A549 (cell line): ENCODE data around the gene BMP7. TPM values are rescaled to one million over a fixed set of nuclear protein-coding genes. Genes with fewer than 3 reads are reported as not detected.
"Not testable (repeated sequence)": the region's sequence is repeated elsewhere in the genome, so short reads cannot be mapped to it uniquely, and the experiment has no call there.

ENCODE experiments used
- ATAC-seq, 2 experiments: fragments of 200-7000 bp in 1 of 2; fragments of >200 bp in 1 of 2; cut with Nextera tagmentation in 1 of 2; cut with Tn5 transposase in 1 of 2; 3 replicates each; pipeline versions ENCODE4 v1.8.0 to v1.9.1; 2018 to 2020; ENCODE audit warnings: mild to moderate bottlenecking in 1 of 2, moderate library complexity in 1 of 2
- CTCF ChIA-PET: fragments of 300-600 bp; sonication (Branson Sonifier 250); formaldehyde crosslinking; extraction: SDS; loops from one replicate; lab custom pipeline; 2021; ENCODE audit warnings: antibody characterized with exemption, inconsistent platforms; lab: Yijun Ruan, JAX
- POLR2A ChIA-PET: fragments of 350-600 bp; formaldehyde crosslinking; extraction: SDS; loops from one replicate; lab custom pipeline; 2021; ENCODE audit warnings: antibody characterized with exemption, inconsistent platforms; lab: Yijun Ruan, JAX
- DNase-seq, 2 experiments: peaks; one replicate each; pipeline versions ENCODE4 v3.0.0 to v3.0.0-alpha.2; 2011 to 2016; ENCODE audit warnings: low read depth in 1 of 2, low spot score in 1 of 2
- FAIRE-seq: peaks from 2 replicates; lab custom pipeline; 2011; peaks lifted over from hg19 to GRCh38; lab: Jason Lieb, UNC
- H3K27ac ChIP-seq, 2 experiments: fragments of >200 bp; sonication (Bioruptor Twin); formaldehyde crosslinking; 3 replicates each; pipeline ENCODE4 v1.5.1; 2016 to 2017
- H3K4me1 ChIP-seq: fragments of >200 bp; sonication (Bioruptor Twin); formaldehyde crosslinking; 3 replicates; pipeline ENCODE4 v1.6.1; 2016
- H3K4me2 ChIP-seq: fragments of >200 bp; sonication (Bioruptor Twin); formaldehyde crosslinking; 3 replicates; pipeline ENCODE4 v1.6.1; 2016
- H3K4me3 ChIP-seq: fragments of >200 bp; sonication (Bioruptor Twin); formaldehyde crosslinking; 3 replicates; pipeline ENCODE4 v1.5.1; 2016
- H3K9me3 ChIP-seq: fragments of >200 bp; sonication (Bioruptor Twin); formaldehyde crosslinking; 3 replicates; pipeline ENCODE4 v1.6.1; 2016
- CEBPB ChIP-seq, 2 experiments: fragments of >200 bp in 1 of 2; sonication (Bioruptor Twin) in 1 of 2; formaldehyde crosslinking in 1 of 2; IDR thresholded peaks; 2 replicates each; pipeline ENCODE4 v1.6.1; 2012 to 2016
- E2F6 ChIP-seq: IDR thresholded peaks from 2 replicates; pipeline ENCODE4 v1.6.1; 2012; ENCODE audit warnings: low read depth, borderline replicate concordance
- EHF ChIP-seq: fragments of 250-450 bp; sonication (Bioruptor Pico); IDR thresholded peaks from 2 replicates; pipeline ENCODE4 v1.5.0; 2020; ENCODE audit warnings: mild to moderate bottlenecking
- EHMT2 ChIP-seq: fragments of 200-600 bp; sonication (generic); IDR thresholded peaks from 2 replicates; pipeline ENCODE4 v1.6.1; 2016; ENCODE audit warnings: antibody characterized with exemption, low read depth, mild to moderate bottlenecking, moderate library complexity
- EP300 ChIP-seq, 2 experiments: fragments of >200 bp; sonication (Bioruptor Twin); formaldehyde crosslinking; IDR thresholded peaks; 2 replicates in 1 of 2; 3 replicates in 1 of 2; pipeline ENCODE4 v1.6.1; 2016 to 2017
- FOXS1 ChIP-seq: fragments of 250-450 bp; sonication (Bioruptor Pico); IDR thresholded peaks from 2 replicates; pipeline ENCODE4 v1.5.0; 2020; ENCODE audit warnings: mild to moderate bottlenecking, moderate library complexity
- HEYL ChIP-seq: fragments of 250-450 bp; sonication (Bioruptor Pico); IDR thresholded peaks from 2 replicates; pipeline ENCODE4 v1.8.0; 2021; ENCODE audit warnings: mild to moderate bottlenecking, moderate library complexity
- HMGXB4 ChIP-seq: fragments of 250-450 bp; sonication (Bioruptor Pico); IDR thresholded peaks from 2 replicates; pipeline ENCODE4 v1.5.0; 2021; ENCODE audit warnings: mild to moderate bottlenecking, moderate library complexity, borderline replicate concordance
- HOXA7 ChIP-seq: fragments of 250-450 bp; sonication (Bioruptor Pico); IDR thresholded peaks from 2 replicates; pipeline ENCODE4 v1.5.0; 2020; ENCODE audit warnings: mild to moderate bottlenecking, moderate library complexity
- HOXB5 ChIP-seq: fragments of 250-450 bp; sonication (Bioruptor Pico); IDR thresholded peaks from 2 replicates; pipeline ENCODE4 v1.5.0; 2020; ENCODE audit warnings: mild to moderate bottlenecking, moderate library complexity
- JUN ChIP-seq, 2 experiments: fragments of >200 bp; sonication (Bioruptor Twin); formaldehyde crosslinking; IDR thresholded peaks; 2 replicates in 1 of 2; 3 replicates in 1 of 2; pipeline ENCODE4 v1.6.1; 2016 to 2017
- JUNB ChIP-seq: fragments of >200 bp; sonication (Bioruptor Twin); formaldehyde crosslinking; IDR thresholded peaks from 2 replicates; pipeline ENCODE4 v1.6.1; 2016
- KDM5A ChIP-seq: fragments of 200-600 bp; sonication (generic); IDR thresholded peaks from 2 replicates; pipeline ENCODE4 v1.6.1; 2016; ENCODE audit warnings: antibody characterized with exemption, mild to moderate bottlenecking
- MYC ChIP-seq: IDR thresholded peaks from 2 replicates; pipeline ENCODE4 v1.6.1; 2012; ENCODE audit warnings: mild to moderate bottlenecking, inconsistent platforms, low read length, improper control_type of control experiment, borderline replicate concordance
- NFE2L2 ChIP-seq: fragments of 150-350 bp; conservative IDR thresholded peaks from 2 replicates; pipeline ENCODE4 v1.6.1; 2014; ENCODE audit warnings: low read length
- PHF8 ChIP-seq: fragments of 200-600 bp; sonication (generic); IDR thresholded peaks from 2 replicates; pipeline ENCODE4 v1.6.1; 2016; ENCODE audit warnings: low read depth, mild to moderate bottlenecking, antibody characterized with exemption, moderate library complexity, borderline replicate concordance
- POLR2A ChIP-seq: IDR thresholded peaks from 2 replicates; pipeline ENCODE4 v1.6.1; 2012; ENCODE audit warnings: mild to moderate bottlenecking, low read length
- POLR2AphosphoS2 ChIP-seq: conservative IDR thresholded peaks from 2 replicates; pipeline ENCODE4 v1.6.1; 2012; ENCODE audit warnings: low read length, improper control_type of control experiment, inconsistent platforms
- RCOR1 ChIP-seq: fragments of 150-350 bp; IDR thresholded peaks from 2 replicates; pipeline ENCODE4 v1.6.1; 2014; ENCODE audit warnings: antibody characterized with exemption, low read length, low read depth
- RFX5 ChIP-seq: fragments of 450-650 bp; IDR thresholded peaks from 2 replicates; pipeline ENCODE4 v1.7.1; 2014; ENCODE audit warnings: antibody characterized with exemption, mild to moderate bottlenecking, moderate library complexity
- RNF2 ChIP-seq: fragments of 200-600 bp; sonication (generic); IDR thresholded peaks from 2 replicates; pipeline ENCODE4 v1.6.1; 2016; ENCODE audit warnings: low read depth, mild to moderate bottlenecking, antibody characterized with exemption, moderate library complexity, borderline replicate concordance
- SMC3 ChIP-seq: fragments of >200 bp; sonication (Bioruptor Twin); formaldehyde crosslinking; IDR thresholded peaks from 3 replicates; pipeline ENCODE4 v1.6.1; 2018; ENCODE audit warnings: inconsistent platforms
- TFCP2L1 ChIP-seq: fragments of 250-450 bp; sonication (Bioruptor Pico); IDR thresholded peaks from 2 replicates; pipeline ENCODE4 v1.5.0; 2021; ENCODE audit warnings: mild to moderate bottlenecking
- TP53 ChIP-seq: fragments of 250-450 bp; sonication (Bioruptor Pico); IDR thresholded peaks from 2 replicates; pipeline ENCODE4 v1.5.0; 2021; ENCODE audit warnings: mild to moderate bottlenecking, moderate library complexity
- ZC3H11A ChIP-seq: fragments of 450-650 bp; IDR thresholded peaks from 2 replicates; pipeline ENCODE4 v1.6.1; 2014; ENCODE audit warnings: antibody characterized with exemption, mild to moderate bottlenecking
- ZFP36 ChIP-seq: fragments of 450-650 bp; IDR thresholded peaks from 2 replicates; pipeline ENCODE4 v1.6.1; 2014; ENCODE audit warnings: borderline replicate concordance; ENCODE audit not compliant: partially characterized antibody
- ZSCAN20 ChIP-seq: fragments of 250-450 bp; sonication (Bioruptor Pico); IDR thresholded peaks from 2 replicates; pipeline ENCODE4 v1.8.0; 2022; ENCODE audit warnings: mild to moderate bottlenecking, moderate library complexity
- WGBS: methylation state at CpG from one replicate; pipeline ENCODE4 v1.1.6; 2017; ENCODE audit errors: missing lambda C conversion rate; 5-methylcytosine and 5-hydroxymethylcytosine counted together
- polyA plus RNA-seq, 4 experiments: library from polyadenylated mRNA; depleted of rRNA in 3 of 4; stranded (reverse); fragments of >200 nt; fragmentation: RNase III in 1 of 4; extraction: RNeasy Plus Mini Kit Qiagen cat#74134 plus additional on column Dnase treatment in 1 of 4; gene quantifications; 2 replicates in 3 of 4; 3 replicates in 1 of 4; pipeline ENCODE4 v1.2.3, GENCODE V29; 2011 to 2017
- TF ChIP-seq, protein P1 (sequence below): fragments of >200 bp; sonication (Bioruptor Twin); formaldehyde crosslinking; IDR thresholded peaks from 3 replicates; pipeline ENCODE4 v1.6.1; 2016

The BMP7 gene
- polyA plus RNA-seq, 2 of the 4 experiments (the other 2 are of a cell fraction), result 0.08 to 0.22 TPM

GRCh38 chr20:57281900-57282299, 15.5 kb upstream of the BMP7 start:
- no peak for ATAC-seq

GRCh38 chr20:57280221-57280620, 13.8 kb upstream of the BMP7 start:
- POLR2A ChIA-PET, result no interaction called here
- TF ChIP-seq POLR2A, result no peak
- no peak for TF ChIP-seq JUN (IDR thresholded peaks at IDR 0.05)
- TF ChIP-seq HOXA7 (CRISPR knock-in tag), result no peak
- TF ChIP-seq, protein P1, sequence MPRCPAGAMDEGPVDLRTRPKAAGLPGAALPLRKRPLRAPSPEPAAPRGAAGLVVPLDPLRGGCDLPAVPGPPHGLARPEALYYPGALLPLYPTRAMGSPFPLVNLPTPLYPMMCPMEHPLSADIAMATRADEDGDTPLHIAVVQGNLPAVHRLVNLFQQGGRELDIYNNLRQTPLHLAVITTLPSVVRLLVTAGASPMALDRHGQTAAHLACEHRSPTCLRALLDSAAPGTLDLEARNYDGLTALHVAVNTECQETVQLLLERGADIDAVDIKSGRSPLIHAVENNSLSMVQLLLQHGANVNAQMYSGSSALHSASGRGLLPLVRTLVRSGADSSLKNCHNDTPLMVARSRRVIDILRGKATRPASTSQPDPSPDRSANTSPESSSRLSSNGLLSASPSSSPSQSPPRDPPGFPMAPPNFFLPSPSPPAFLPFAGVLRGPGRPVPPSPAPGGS, result no peak
- Histone ChIP-seq H3K4me3 (no peak overlapping the region), H3K9me3 (no peaks in the 10 kb centered on the region), H3K4me1 (no peaks in the 10 kb centered on the region), H3K27ac (no peak overlapping the region), H3K4me2 (no peak overlapping the region)
- no peak for DNase-seq
- CTCF ChIA-PET, result interaction anchor here (0.9 kb wide), 1 partner anchor 11 kb away, joined by 3 read pairs; no protein-coding TSS in a partner anchor
- no peak for FAIRE-seq
- ATAC-seq, result 0 out of 6 replicates have a peak, but pooled peaks of 1 of the 2 experiments have one; percentile 38
- 59% methylated on average over 10 of the region's 10 CpGs for WGBS

More at GRCh38 chr20:57281900-57282299, 15.5 kb upstream of the BMP7 start:
- CTCF ChIA-PET, result interaction anchor here (1.0 to 1.5 kb wide), 4 partner anchors 11 to 192 kb away, joined by 3 to 4 read pairs (median 3); no protein-coding TSS in a partner anchor
- Histone ChIP-seq H3K27ac (no peak overlapping the region), H3K4me3 (no peak overlapping the region), H3K4me1 (no peaks in the 10 kb centered on the region), H3K9me3 (no peaks in the 10 kb centered on the region), H3K4me2 (no peak overlapping the region)
- 43% methylated on average over 7 of the region's 7 CpGs for WGBS
- TF ChIP-seq RNF2, result no peak
- no peak for TF ChIP-seq EHF (CRISPR knock-in tag)
- no peak for TF ChIP-seq EP300 (IDR thresholded peaks at IDR 0.05)
- no peak for TF ChIP-seq SMC3
- no peak for TF ChIP-seq TP53
- no peak for TF ChIP-seq KDM5A
- no peak for TF ChIP-seq CEBPB (IDR thresholded peaks at IDR 0.05)
- no peak for TF ChIP-seq NFE2L2
- no peak for TF ChIP-seq RFX5
- TF ChIP-seq HOXA7 (CRISPR knock-in tag), result no peak
- TF ChIP-seq RCOR1, result no peak
- TF ChIP-seq E2F6, result no peak
- no peak for TF ChIP-seq HOXB5 (CRISPR knock-in tag)
- TF ChIP-seq EHMT2, result no peak
- POLR2A ChIA-PET, result no interaction called here
- DNase-seq (no peak), FAIRE-seq (no peak)

DNA sequence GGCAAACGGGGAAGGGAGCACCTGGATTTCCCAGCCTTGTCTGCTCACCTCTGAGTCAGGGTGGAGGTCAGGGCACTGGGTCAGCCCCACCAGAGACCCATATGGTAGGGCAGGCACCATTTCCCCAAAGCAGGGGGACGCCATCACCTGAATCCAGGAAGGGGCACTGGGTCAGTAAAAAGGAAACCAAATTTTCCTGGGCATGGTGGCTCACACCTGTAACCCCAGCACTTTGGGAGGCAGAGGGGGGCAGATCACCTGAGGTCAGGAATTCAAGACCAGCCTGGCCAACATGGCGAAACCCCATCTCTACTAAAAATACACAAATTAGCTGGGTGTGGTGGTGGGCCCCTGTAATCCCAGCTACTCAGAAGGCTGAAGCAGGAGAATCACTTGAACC, 13.1 kb upstream of the BMP7 start:
- POLR2A ChIA-PET, H3K4me2 ChIP-seq, H3K27ac ChIP-seq, FAIRE-seq, H3K4me3 ChIP-seq, H3K4me1 ChIP-seq, DNase-seq, ATAC-seq, CTCF ChIA-PET, H3K9me3 ChIP-seq: not testable (repeated sequence)
- WGBS, result 46% methylated on average over 3 of the region's 3 CpGs

- Histone ChIP-seq H3K9me3 (no peaks in the 10 kb centered on the region), H3K4me2 (no peak overlapping the region), H3K27ac (no peak overlapping the region), H3K4me3 (no peak overlapping the region), H3K4me1 (no peaks in the 10 kb centered on the region)
- DNase-seq (no peak), ATAC-seq (no peak), FAIRE-seq (no peak)
- CTCF ChIA-PET, result no interaction called here
- POLR2A ChIA-PET, result no interaction called here
- TF ChIP-seq JUNB (no peak), ZSCAN20 (CRISPR knock-in tag) (no peak), ZFP36 (no peak), PHF8 (no peak), FOXS1 (CRISPR knock-in tag) (no peak), ZC3H11A (no peak), RCOR1 (no peak), TFCP2L1 (CRISPR knock-in tag) (no peak), CEBPB (IDR thresholded peaks at IDR 0.05) (no peak), EHMT2 (no peak), JUN (IDR thresholded peaks at IDR 0.05) (no peak), MYC (no peak), HMGXB4 (CRISPR knock-in tag) (no peak), POLR2AphosphoS2 (no peak), HEYL (CRISPR knock-in tag) (no peak)
- TF ChIP-seq, protein P1, result no peak
- WGBS, result 18% methylated on average over 9 of the region's 9 CpGs
These were observed 12.0 kb upstream of the BMP7 start for GRCh38 chr20:57278457-57278856.
